ENCODE results near the gene KHDRBS2.

The KHDRBS2 gene

DNA sequence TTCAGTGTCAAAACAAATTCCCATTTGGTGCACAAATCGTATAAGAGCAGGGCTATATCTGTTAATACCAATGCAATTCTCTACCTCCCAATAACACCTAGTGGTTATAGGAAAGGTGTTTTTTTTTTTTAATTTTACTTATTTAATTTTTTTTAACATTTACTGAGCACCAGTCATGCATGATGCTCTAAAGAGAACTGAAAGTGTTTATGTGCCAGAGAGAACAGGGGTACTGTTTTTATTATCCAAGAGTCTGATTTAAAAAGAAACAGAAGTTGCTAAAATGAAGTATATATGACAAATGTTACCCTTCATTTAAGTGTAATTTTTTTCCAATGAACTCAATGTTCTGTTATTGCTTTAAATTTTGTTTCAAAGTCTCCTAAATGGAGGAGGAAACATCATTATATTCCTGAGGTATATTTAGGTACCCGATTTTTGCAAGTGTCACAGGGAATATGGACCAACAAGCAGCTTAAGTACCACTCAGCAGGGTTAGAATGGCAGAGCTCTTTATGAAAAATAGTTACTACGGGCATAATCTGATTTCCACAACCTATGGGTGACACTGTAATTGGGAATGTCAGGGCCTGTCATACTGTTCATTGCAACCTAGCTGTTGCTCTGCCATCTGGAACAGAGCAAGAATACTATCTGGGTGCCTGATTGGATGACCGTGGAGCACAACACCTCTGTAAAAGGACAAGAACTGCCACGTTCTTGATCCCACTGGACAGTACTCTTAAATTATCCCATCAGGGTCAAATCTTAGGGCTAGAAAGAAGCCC is 195.4 kb downstream of the KHDRBS2 start:
- Histone ChIP-seq H3K9me2 (replicated peaks; ENCODE audit: low read depth, low read length) (no peaks in the 10 kb centered on the region), H3K36me3 (ENCODE audit: insufficient read depth, low read length) (no peaks in the 10 kb centered on the region), H3K27me3 (ENCODE audit: insufficient read depth, low read length, poor library complexity, severe bottlenecking) (no peaks in the 10 kb centered on the region), H4K20me1 (ENCODE audit: insufficient read depth, low read length, poor library complexity, severe bottlenecking) (no peaks in the 10 kb centered on the region), H3K9ac (ENCODE audit: low read depth, low read length, poor library complexity, severe bottlenecking) (no peak overlapping the region), H3K4me3 (ENCODE audit: low read length, poor library complexity, severe bottlenecking) (no peak overlapping the region), H3K79me2 (ENCODE audit: insufficient read depth, low read length) (no peaks in the 10 kb centered on the region), H3F3A (ENCODE audit: low read depth) (no peaks in the 10 kb centered on the region), H3K4me1 (ENCODE audit: insufficient read depth, low read length, poor library complexity, severe bottlenecking) (no peaks in the 10 kb centered on the region), H3K4me2 (ENCODE audit: low read depth, low read length, poor library complexity, severe bottlenecking) (no peak overlapping the region), H3K9me3 (ENCODE audit: insufficient read depth, low read depth, low read length) (no peaks in the 10 kb centered on the region), H2AFZ (ENCODE audit: low read length) (no peak overlapping the region)
- no peak for TF ChIP-seq EZH2phosphoT487 (IDR thresholded peaks at IDR 0.05; ENCODE audit: borderline replicate concordance)
- TF ChIP-seq, protein P1, sequence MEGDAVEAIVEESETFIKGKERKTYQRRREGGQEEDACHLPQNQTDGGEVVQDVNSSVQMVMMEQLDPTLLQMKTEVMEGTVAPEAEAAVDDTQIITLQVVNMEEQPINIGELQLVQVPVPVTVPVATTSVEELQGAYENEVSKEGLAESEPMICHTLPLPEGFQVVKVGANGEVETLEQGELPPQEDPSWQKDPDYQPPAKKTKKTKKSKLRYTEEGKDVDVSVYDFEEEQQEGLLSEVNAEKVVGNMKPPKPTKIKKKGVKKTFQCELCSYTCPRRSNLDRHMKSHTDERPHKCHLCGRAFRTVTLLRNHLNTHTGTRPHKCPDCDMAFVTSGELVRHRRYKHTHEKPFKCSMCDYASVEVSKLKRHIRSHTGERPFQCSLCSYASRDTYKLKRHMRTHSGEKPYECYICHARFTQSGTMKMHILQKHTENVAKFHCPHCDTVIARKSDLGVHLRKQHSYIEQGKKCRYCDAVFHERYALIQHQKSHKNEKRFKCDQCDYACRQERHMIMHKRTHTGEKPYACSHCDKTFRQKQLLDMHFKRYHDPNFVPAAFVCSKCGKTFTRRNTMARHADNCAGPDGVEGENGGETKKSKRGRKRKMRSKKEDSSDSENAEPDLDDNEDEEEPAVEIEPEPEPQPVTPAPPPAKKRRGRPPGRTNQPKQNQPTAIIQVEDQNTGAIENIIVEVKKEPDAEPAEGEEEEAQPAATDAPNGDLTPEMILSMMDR (conservative IDR thresholded peaks at IDR 0.05; ENCODE audit: low read length): no peak

DNA sequence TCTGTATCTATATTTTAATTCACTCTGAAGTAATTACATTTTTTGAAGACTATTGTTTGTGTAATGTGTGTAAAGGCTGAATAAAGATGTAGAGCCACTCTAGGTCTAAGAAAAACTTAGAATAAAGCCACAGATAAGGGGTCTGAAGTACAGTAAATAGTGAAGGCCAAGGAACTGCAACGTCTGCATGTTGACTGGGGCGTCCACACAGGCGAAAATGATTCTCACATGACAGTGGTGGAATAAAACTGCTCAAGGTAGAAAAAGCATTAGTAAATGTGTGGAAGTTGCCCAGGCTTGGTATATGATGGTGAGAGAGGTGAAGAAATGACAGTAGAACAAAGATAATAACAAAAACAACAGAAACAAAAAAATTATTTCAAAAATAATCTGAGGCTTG is 196.2 kb downstream of the KHDRBS2 start:
- H3K4me3 ChIP-seq (ENCODE audit: low read length, poor library complexity, severe bottlenecking): no peak overlapping the region
- no peak overlapping the region for H3K9ac ChIP-seq (ENCODE audit: low read depth, low read length, poor library complexity, severe bottlenecking)
- H3F3A ChIP-seq (ENCODE audit: low read depth): no peaks in the 10 kb centered on the region
- no peaks in the 10 kb centered on the region for H4K20me1 ChIP-seq (ENCODE audit: insufficient read depth, low read length, poor library complexity, severe bottlenecking)
- H2AFZ ChIP-seq (ENCODE audit: low read length): no peak overlapping the region
- H3K4me2 ChIP-seq (ENCODE audit: low read depth, low read length, poor library complexity, severe bottlenecking): no peak overlapping the region
- no peaks in the 10 kb centered on the region for H3K79me2 ChIP-seq (ENCODE audit: insufficient read depth, low read length)
- no peaks in the 10 kb centered on the region for H3K9me2 ChIP-seq (replicated peaks; ENCODE audit: low read depth, low read length)
- H3K9me3 ChIP-seq (ENCODE audit: insufficient read depth, low read depth, low read length): no peaks in the 10 kb centered on the region
- no peaks in the 10 kb centered on the region for H3K27me3 ChIP-seq (ENCODE audit: insufficient read depth, low read length, poor library complexity, severe bottlenecking)
- H3K36me3 ChIP-seq (ENCODE audit: insufficient read depth, low read length): no peaks in the 10 kb centered on the region
- no peaks in the 10 kb centered on the region for H3K4me1 ChIP-seq (ENCODE audit: insufficient read depth, low read length, poor library complexity, severe bottlenecking)
- TF ChIP-seq, protein P1 (conservative IDR thresholded peaks at IDR 0.05; ENCODE audit: low read length): no peak
- no peak for TF ChIP-seq EZH2phosphoT487 (IDR thresholded peaks at IDR 0.05; ENCODE audit: borderline replicate concordance)

DNA sequence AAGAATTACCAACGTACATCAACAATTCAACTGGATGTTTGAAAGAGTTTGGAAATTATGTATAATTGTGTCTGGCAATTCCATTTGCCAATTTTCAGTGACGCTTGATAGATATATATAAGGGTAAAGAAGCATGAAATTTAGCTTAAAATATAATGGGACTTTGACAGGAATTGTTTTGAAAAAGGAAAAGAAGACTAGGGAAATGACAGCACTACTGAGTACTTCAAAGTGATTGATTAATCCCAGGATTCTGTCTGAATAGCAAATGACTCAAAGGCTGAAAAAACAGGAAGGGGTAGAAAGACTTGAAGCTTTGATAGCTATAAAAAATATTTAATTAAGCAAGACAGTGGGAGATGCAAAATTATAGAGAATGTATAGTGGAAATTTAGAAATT is 200.0 kb downstream of the KHDRBS2 start:
- H3K79me2 ChIP-seq (ENCODE audit: insufficient read depth, low read length): no peaks in the 10 kb centered on the region
- no peaks in the 10 kb centered on the region for H4K20me1 ChIP-seq (ENCODE audit: insufficient read depth, low read length, poor library complexity, severe bottlenecking)
- no peak overlapping the region for H2AFZ ChIP-seq (ENCODE audit: low read length)
- H3K27me3 ChIP-seq (ENCODE audit: insufficient read depth, low read length, poor library complexity, severe bottlenecking): no peaks in the 10 kb centered on the region
- TF ChIP-seq, protein P1 (conservative IDR thresholded peaks at IDR 0.05; ENCODE audit: low read length): no peak
- no peaks in the 10 kb centered on the region for H3K4me1 ChIP-seq (ENCODE audit: insufficient read depth, low read length, poor library complexity, severe bottlenecking)
- H3K36me3 ChIP-seq (ENCODE audit: insufficient read depth, low read length): no peaks in the 10 kb centered on the region
- no peaks in the 10 kb centered on the region for H3K9me3 ChIP-seq (ENCODE audit: insufficient read depth, low read depth, low read length)
- H3K9ac ChIP-seq (ENCODE audit: low read depth, low read length, poor library complexity, severe bottlenecking): no peak overlapping the region
- no peak overlapping the region for H3K4me2 ChIP-seq (ENCODE audit: low read depth, low read length, poor library complexity, severe bottlenecking)
- no peak overlapping the region for H3K4me3 ChIP-seq (ENCODE audit: low read length, poor library complexity, severe bottlenecking)
- no peaks in the 10 kb centered on the region for H3F3A ChIP-seq (ENCODE audit: low read depth)
- H3K9me2 ChIP-seq (replicated peaks; ENCODE audit: low read depth, low read length): no peaks in the 10 kb centered on the region
